KBM-7 (cell line): ENCODE measurements around the gene PCDHB3.
A peak's percentile ranks its signal among the peaks of the same experiment; 100 is the strongest.
"Not testable (repeated sequence)": the region's sequence is repeated elsewhere in the genome, so short reads cannot be mapped to it uniquely, and the experiment has no call there.

Source experiments
- DNase-seq: peaks from one replicate; pipeline ENCODE4 v3.0.0-alpha.2; 2015
- in situ Hi-C: fragments of 300-500 bp; cut with MboI; formaldehyde crosslinking; loops from 2 replicates; pipeline ENCODE4 v1.14.3; 2020; ENCODE audit warnings: low sequenced_read_pairs, low pct_unique_long_range_greater_than_20kb, mixed read lengths

The PCDHB3 gene

GRCh38 chr5:141135030-141135717 lies 34.9 kb downstream of the PCDHB3 start, which contains the start of gene PCDHB5:
TSS of gene PCDHB5 (plus strand) at chr5:141135206. CDS start at chr5:141135435, 229 bp downstream.
- in situ Hi-C loops = no loop called here
- peak; percentile 76 for DNase-seq

- in situ Hi-C loops = no loop called here
- DNase-seq = no peak
These were observed 35.5 kb downstream of the PCDHB3 start for GRCh38 chr5:141135718-141136266.

DNA sequence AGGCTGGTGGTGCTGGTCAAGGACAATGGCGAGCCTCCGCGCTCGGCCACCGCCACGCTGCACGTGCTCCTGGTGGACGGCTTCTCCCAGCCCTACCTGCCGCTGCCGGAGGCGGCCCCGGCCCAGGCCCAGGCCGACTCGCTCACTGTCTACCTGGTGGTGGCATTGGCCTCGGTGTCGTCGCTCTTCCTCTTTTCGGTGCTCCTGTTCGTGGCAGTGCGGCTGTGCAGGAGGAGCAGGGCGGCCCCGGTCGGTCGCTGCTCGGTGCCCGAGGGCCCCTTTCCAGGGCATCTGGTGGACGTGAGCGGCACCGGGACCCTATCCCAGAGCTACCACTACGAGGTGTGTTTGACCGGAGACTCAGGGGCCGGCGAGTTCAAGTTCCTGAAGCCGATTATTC lies 37.1 kb downstream of the PCDHB3 start:
- in situ Hi-C loops, DNase-seq: not testable (repeated sequence)

DNA sequence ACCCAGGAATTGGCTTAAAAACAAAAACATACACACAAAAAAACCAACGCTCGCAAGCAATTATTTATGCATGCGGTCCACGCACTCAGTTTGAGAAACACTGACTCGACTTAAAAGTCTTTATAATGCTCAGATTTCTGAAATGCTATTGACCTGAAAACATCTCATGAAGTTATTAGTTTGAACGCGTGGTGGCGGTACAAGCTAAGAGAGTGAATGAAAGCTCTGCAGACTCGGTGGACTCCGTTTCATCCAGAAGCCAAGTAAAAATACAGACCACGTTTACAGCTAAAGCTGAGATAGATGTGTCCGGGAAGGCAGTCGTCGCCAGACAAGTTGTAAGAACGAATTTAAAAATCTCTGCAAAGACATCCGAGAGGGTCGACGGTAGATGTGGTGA lies 49.5 kb downstream of the PCDHB3 start, which contains the start of gene PCDHB6:
PCDHB6 (plus strand) TSS at position 246 of the 400 bp plus-strand sequence. CDS start 201 bp downstream, outside the sequence.
- in situ Hi-C loops = no loop called here
- peak; percentile 22 for DNase-seq

GRCh38 chr5:141150224-141150992 lies 50.1 kb downstream of the PCDHB3 start:
- no peak for DNase-seq
- in situ Hi-C loops = no loop called here

- in situ Hi-C loops = no loop called here
- DNase-seq = no peak
These were observed 50.7 kb downstream of the PCDHB3 start for GRCh38 chr5:141150993-141151325.

DNA sequence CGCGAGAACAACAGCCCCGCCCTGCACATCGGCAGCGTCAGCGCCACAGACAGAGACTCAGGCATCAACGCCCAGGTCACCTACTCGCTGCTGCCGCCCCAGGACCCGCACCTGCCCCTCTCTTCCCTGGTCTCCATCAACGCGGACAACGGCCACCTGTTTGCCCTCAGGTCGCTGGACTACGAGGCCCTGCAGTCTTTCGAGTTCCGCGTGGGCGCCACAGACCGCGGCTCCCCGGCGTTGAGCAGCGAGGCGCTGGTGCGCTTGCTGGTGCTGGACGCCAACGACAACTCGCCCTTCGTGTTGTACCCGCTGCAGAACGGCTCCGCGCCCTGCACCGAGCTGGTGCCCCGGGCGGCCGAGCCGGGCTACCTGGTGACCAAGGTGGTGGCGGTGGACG lies 51.4 kb downstream of the PCDHB3 start:
- DNase-seq, in situ Hi-C loops: not testable (repeated sequence)

- DNase-seq, in situ Hi-C loops: not testable (repeated sequence)
These were observed 51.8 kb downstream of the PCDHB3 start for GRCh38 chr5:141152096-141152495.
